GM12878 (cell line): Measurements from ENCODE around the gene CLEC4G. TPM values are rescaled to one million over a fixed set of nuclear protein-coding genes. Genes with fewer than 3 reads are reported as not detected.

Experiments used
- ATAC-seq: fragments of 200-7000 bp; cut with Tn5 transposase; 3 replicates; pipeline ENCODE4 v1.9.1; 2020; ENCODE audit warnings: mild to moderate bottlenecking, moderate library complexity
- BruUV-seq: library from RNA; stranded (reverse); fragments of 400-500 nt; replicated peaks from 2 replicates; lab custom pipeline; 2021; lab: Mats Ljungman, UMichigan
- CTCF ChIA-PET: fragments of 300-600 bp; sonication (Branson Sonifier 250); formaldehyde crosslinking; extraction: SDS; loops from one replicate; lab custom pipeline; 2021; ENCODE audit warnings: inconsistent platforms; lab: Yijun Ruan, JAX
- POLR2A ChIA-PET: fragments of 350-600 bp; formaldehyde crosslinking; extraction: SDS; loops from one replicate; lab custom pipeline; 2021; ENCODE audit warnings: inconsistent platforms; lab: Charles Lee
- RAD21 ChIA-PET: fragments of 300-600 bp; sonication (Branson Sonifier 250); formaldehyde crosslinking; loops from one replicate; lab custom pipeline; 2023; ENCODE audit warnings: antibody characterized with exemption; ENCODE audit not compliant: unreplicated experiment; lab: Charles Lee
- SMC1A ChIA-PET: fragments of 300-600 bp; sonication (Branson Sonifier 250); formaldehyde crosslinking; loops from one replicate; lab custom pipeline; 2023; ENCODE audit not compliant: unreplicated experiment, uncharacterized antibody; lab: Charles Lee
- DNase-seq: peaks from one replicate; pipeline ENCODE4 v3.0.0-alpha.2; 2011; ENCODE audit warnings: low read depth, low spot score
- FAIRE-seq: peaks from 3 replicates; lab custom pipeline; 2011; peaks lifted over from hg19 to GRCh38; lab: Jason Lieb, UNC
- H2AFZ ChIP-seq: 2 replicates; pipeline ENCODE4 v1.6.0; 2011; ENCODE audit warnings: low read depth, low read length, control low read depth; ENCODE audit not compliant: control insufficient read depth
- H3K27ac ChIP-seq: 2 replicates; pipeline ENCODE4 v1.5.1; 2011; ENCODE audit warnings: control low read depth; ENCODE audit not compliant: control insufficient read depth, insufficient read depth
- H3K27me3 ChIP-seq, 2 experiments: replicated peaks in 1 of 2; 2 replicates each; pipeline versions ENCODE4 v1.6.0 to v1.6.1; 2011; ENCODE audit warnings: low read length in 1 of 2; ENCODE audit not compliant: control insufficient read depth in 2 of 2, insufficient read depth in 2 of 2
- H3K36me3 ChIP-seq, 2 experiments: 2 replicates each; pipeline ENCODE4 v1.5.1; 2011; ENCODE audit warnings: low read length in 1 of 2; ENCODE audit not compliant: control insufficient read depth in 2 of 2, insufficient read depth in 2 of 2
- H3K4me1 ChIP-seq: 2 replicates; pipeline ENCODE4 v1.6.1; 2011; ENCODE audit warnings: mild to moderate bottlenecking, low read length, moderate library complexity, mixed read lengths; ENCODE audit not compliant: control insufficient read depth, insufficient read depth
- H3K4me2 ChIP-seq: 2 replicates; pipeline ENCODE4 v1.6.0; 2011; ENCODE audit warnings: control low read depth; ENCODE audit not compliant: control insufficient read depth, insufficient read depth
- H3K4me3 ChIP-seq: fragments of 200-600 bp; sonication (generic); 2 replicates; pipeline ENCODE4 v1.5.1; 2016
- H3K79me2 ChIP-seq: 2 replicates; pipeline ENCODE4 v1.6.0; 2011; ENCODE audit warnings: low read length; ENCODE audit not compliant: control insufficient read depth, insufficient read depth
- H3K9ac ChIP-seq: 2 replicates; pipeline ENCODE4 v1.8.0; 2011; ENCODE audit warnings: low read length, control low read depth, mixed read lengths; ENCODE audit not compliant: control insufficient read depth, insufficient read depth
- H3K9me3 ChIP-seq: replicated peaks from 3 replicates; pipeline ENCODE4 v1.5.1; 2011; ENCODE audit warnings: mild to moderate bottlenecking, low read length; ENCODE audit not compliant: control insufficient read depth, insufficient read depth
- H4K20me1 ChIP-seq: 2 replicates; pipeline ENCODE4 v1.6.0; 2011; ENCODE audit not compliant: control insufficient read depth, insufficient read depth
- ATF7 ChIP-seq: fragments of 450-650 bp; IDR thresholded peaks from 2 replicates; pipeline ENCODE4 v1.6.1; 2016; ENCODE audit warnings: low read depth, mild to moderate bottlenecking
- BHLHE40 ChIP-seq, 2 experiments: fragments of 450-650 bp in 1 of 2; IDR thresholded peaks; 2 replicates each; pipeline ENCODE4 v1.6.1; 2011 to 2017; ENCODE audit warnings: low read depth in 2 of 2, borderline replicate concordance in 1 of 2, improper control_type of control experiment in 1 of 2, low read length in 1 of 2, mild to moderate bottlenecking in 1 of 2
- CHD1 ChIP-seq: IDR thresholded peaks from 2 replicates; pipeline ENCODE4 v1.6.1; 2012; ENCODE audit warnings: low read depth, low read length, improper control_type of control experiment
- EZH2 ChIP-seq: IDR thresholded peaks from 2 replicates; pipeline ENCODE4 v1.6.1; 2012; ENCODE audit warnings: low read depth, mild to moderate bottlenecking, control low read depth, inconsistent platforms, low read length, borderline replicate concordance; ENCODE audit not compliant: control insufficient read depth
- FOS ChIP-seq: IDR thresholded peaks from 3 replicates; pipeline ENCODE4 v1.6.1; 2011; ENCODE audit warnings: borderline replicate concordance; ENCODE audit not compliant: insufficient read length; ENCODE audit errors: extremely low read depth
- HDGF ChIP-seq: fragments of 450-650 bp; IDR thresholded peaks from 2 replicates; pipeline ENCODE4 v1.6.1; 2016; ENCODE audit warnings: antibody characterized with exemption
- KAT2A ChIP-seq: conservative IDR thresholded peaks from 2 replicates; pipeline ENCODE4 v1.6.1; 2011; ENCODE audit warnings: low read depth, low read length; ENCODE audit not compliant: control insufficient read depth
- MEF2B ChIP-seq: fragments of 450-650 bp; IDR thresholded peaks from 2 replicates; pipeline ENCODE4 v1.6.1; 2018; ENCODE audit warnings: mild to moderate bottlenecking, moderate library complexity; ENCODE audit not compliant: partially characterized antibody, poor library complexity, severe bottlenecking
- NR2F1 ChIP-seq: fragments of 450-650 bp; conservative IDR thresholded peaks from 2 replicates; pipeline ENCODE4 v1.6.1; 2017; ENCODE audit warnings: mild to moderate bottlenecking
- POLR2A ChIP-seq: IDR thresholded peaks from 2 replicates; pipeline ENCODE4 v1.6.1; 2011; ENCODE audit warnings: low read depth, mild to moderate bottlenecking, low read length
- SMARCA5 ChIP-seq: fragments of 450-650 bp; IDR thresholded peaks from 2 replicates; pipeline ENCODE4 v1.6.1; 2017; ENCODE audit warnings: mild to moderate bottlenecking
- WRNIP1 ChIP-seq: IDR thresholded peaks from 2 replicates; pipeline ENCODE4 v1.6.1; 2011; ENCODE audit warnings: low read depth, low read length, improper control_type of control experiment, borderline replicate concordance
- ZNF24 ChIP-seq: fragments of 450-650 bp; IDR thresholded peaks from 2 replicates; pipeline ENCODE4 v1.6.1; 2017; ENCODE audit warnings: antibody characterized with exemption, mild to moderate bottlenecking
- in situ Hi-C: fragments of 300-500 bp; cut with MboI; formaldehyde crosslinking; loops from 9 replicates; pipeline ENCODE4 v1.14.3; 2018; ENCODE audit warnings: mixed read lengths
- intact Hi-C: fragments of 100-400 bp; cut with micrococcal nuclease; formaldehyde crosslinking; loops from one replicate; pipeline ENCODE4 v1.14.2; 2022; ENCODE audit not compliant: unreplicated experiment
- polyA plus RNA-seq, 11 experiments: library from polyadenylated mRNA; depleted of rRNA in 4 of 11; unstranded in 6 of 11; stranded (reverse) in 5 of 11; fragments of >200 nt; fragmentation: Nextera tagmentation in 4 of 11; fragmentation: Illumina TruSeq in 1 of 11; extraction: Ambion mirVana in 4 of 11; extraction: Trizol in 1 of 11; gene quantifications; 1 replicate in 1 of 11; 2 replicates in 10 of 11; pipeline versions ENCODE4 v1.2.1 to v1.2.3, GENCODE V29; 2011 to 2016; ENCODE audit warnings: inconsistent platforms in 2 of 11, missing spikeins in 2 of 11, low read depth in 1 of 11
- total RNA-seq, 4 experiments: library from RNA; depleted of rRNA in 3 of 4; stranded (reverse); fragments of >200 nt in 3 of 4; fragmentation: Illumina TruSeq in 1 of 4; extraction: Trizol in 1 of 4; gene quantifications; 2 replicates each; pipeline versions ENCODE4 v1.2.1 to v1.2.3, GENCODE V29; 2013 to 2021
- TF ChIP-seq, protein P1 (sequence below): fragments of 450-650 bp; IDR thresholded peaks from 2 replicates; pipeline ENCODE4 v1.6.1; 2017; ENCODE audit warnings: borderline replicate concordance
- TF ChIP-seq, protein P2 (sequence below): fragments of 450-650 bp; IDR thresholded peaks from 2 replicates; pipeline ENCODE4 v1.6.1; 2016; ENCODE audit warnings: mild to moderate bottlenecking

The CLEC4G gene
- total and polyA plus RNA-seq, 10 of the 15 experiments (the other 5 are each of a cell fraction or from before 2014, with no cell fraction given), result 0.04 TPM; not detected in 9

DNA sequence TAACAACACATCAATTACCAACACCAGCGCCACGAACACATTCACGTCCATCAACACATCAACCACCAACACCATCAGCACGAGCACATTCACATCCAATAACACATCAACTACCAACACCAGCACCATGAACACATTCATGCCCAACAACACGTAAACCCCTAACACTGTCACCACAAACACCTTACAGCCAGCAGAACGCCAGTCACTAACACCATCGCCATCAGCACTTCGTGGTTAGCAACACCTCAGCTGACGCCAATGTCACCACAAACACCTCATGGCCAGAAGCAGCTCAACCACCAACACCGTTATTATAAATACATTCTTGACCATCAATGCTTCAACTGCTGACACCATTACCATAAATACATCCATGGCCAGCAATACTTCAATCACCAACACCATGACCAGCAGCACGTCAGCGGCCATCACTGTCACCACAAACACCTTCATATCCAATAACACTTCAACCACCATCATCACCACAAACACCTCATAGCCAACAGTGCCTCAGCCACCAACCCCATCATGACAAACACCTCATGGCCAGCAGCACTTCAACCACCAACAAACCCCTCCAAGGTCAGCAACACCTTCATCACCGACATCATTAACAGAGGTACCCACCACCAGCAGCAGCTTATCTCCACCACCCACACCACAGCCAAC lies 39.4 kb downstream of the CLEC4G start (continued):
- peak; percentile 94 for TF ChIP-seq MEF2B
- peak; percentile 87 for TF ChIP-seq NR2F1
- TF ChIP-seq SMARCA5, result no peak

DNA sequence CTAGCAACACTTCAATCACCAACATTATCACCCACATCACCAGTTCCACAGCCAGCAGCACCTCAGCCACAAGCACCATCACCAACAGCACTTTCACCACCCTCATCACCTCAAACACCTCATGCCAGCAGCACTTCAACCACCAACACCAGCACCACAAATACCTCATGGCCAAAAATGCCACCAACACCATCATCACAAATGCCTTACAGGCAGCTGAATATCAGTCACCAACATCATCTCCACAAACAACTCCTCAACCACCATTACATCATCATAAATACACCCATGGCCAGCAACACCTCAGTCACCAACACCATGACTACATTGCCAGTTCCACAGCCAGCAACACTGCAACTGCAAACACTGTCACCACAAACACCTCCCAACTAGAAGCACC lies 40.4 kb downstream of the CLEC4G start:
- Histone ChIP-seq H3K4me2 (peak overlapping the region; percentile 45), H2AFZ (no peak overlapping the region), H4K20me1 (peaks cover 2% of the 10 kb centered on the region; the same call in 1 of the 2 replicates), H3K9me3 (peaks cover 5% of the 10 kb centered on the region; the same call in 1 of the 3 replicates), H3K36me3 (peaks cover 17 to 29% of the 10 kb centered on the region in 2 experiments; a peak in 3 of 4 replicates), H3K4me3 (0 out of 2 replicates have a peak overlapping the region, but pooled peaks have one; percentile 1), H3K79me2 (peaks cover 54% of the 10 kb centered on the region), H3K27ac (no peak overlapping the region), H3K4me1 (peaks cover 31% of the 10 kb centered on the region), H3K9ac (no peak overlapping the region), H3K27me3 (no peaks in the 10 kb centered on the region)
- TF ChIP-seq EZH2 (no peak), KAT2A (no peak), BHLHE40 (IDR thresholded peaks at IDR 0.05; ENCODE audit: borderline replicate concordance in 1 of 2, low read depth in 2 of 2, low read length in 1 of 2) (peak in 1 of 2 experiments; percentile 9; a peak in 1 of 4 replicates), ZNF24 (no peak), HDGF (peak; percentile 88), POLR2A (0 out of 2 replicates have a peak, but pooled peaks have one; percentile 5), WRNIP1 (no peak), CHD1 (no peak), ATF7 (peak; percentile 94), FOS (no peak)
- TF ChIP-seq, protein P1, sequence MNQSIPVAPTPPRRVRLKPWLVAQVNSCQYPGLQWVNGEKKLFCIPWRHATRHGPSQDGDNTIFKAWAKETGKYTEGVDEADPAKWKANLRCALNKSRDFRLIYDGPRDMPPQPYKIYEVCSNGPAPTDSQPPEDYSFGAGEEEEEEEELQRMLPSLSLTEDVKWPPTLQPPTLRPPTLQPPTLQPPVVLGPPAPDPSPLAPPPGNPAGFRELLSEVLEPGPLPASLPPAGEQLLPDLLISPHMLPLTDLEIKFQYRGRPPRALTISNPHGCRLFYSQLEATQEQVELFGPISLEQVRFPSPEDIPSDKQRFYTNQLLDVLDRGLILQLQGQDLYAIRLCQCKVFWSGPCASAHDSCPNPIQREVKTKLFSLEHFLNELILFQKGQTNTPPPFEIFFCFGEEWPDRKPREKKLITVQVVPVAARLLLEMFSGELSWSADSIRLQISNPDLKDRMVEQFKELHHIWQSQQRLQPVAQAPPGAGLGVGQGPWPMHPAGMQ, result peak; percentile 48; the same call in 1 of the 2 replicates
- TF ChIP-seq, protein P2, sequence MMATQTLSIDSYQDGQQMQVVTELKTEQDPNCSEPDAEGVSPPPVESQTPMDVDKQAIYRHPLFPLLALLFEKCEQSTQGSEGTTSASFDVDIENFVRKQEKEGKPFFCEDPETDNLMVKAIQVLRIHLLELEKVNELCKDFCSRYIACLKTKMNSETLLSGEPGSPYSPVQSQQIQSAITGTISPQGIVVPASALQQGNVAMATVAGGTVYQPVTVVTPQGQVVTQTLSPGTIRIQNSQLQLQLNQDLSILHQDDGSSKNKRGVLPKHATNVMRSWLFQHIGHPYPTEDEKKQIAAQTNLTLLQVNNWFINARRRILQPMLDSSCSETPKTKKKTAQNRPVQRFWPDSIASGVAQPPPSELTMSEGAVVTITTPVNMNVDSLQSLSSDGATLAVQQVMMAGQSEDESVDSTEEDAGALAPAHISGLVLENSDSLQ, result peak; percentile 28; the same call in 1 of the 2 replicates
- POLR2A ChIA-PET, result no interaction called here
- RAD21 ChIA-PET, result interaction anchor here (1.4 kb wide), 1 partner anchor 10 kb away, joined by 4 read pairs; the partner anchor contains the start of gene FCER2
- intact Hi-C loops (loop anchor here (5.0 kb wide), 1 partner anchor 61 kb away; no protein-coding TSS in a partner anchor), in situ Hi-C loops (no loop called here)
- DNase-seq, result no peak
- ATAC-seq, result no peak
- FAIRE-seq, result no peak
- no TSS peak for BruUV-seq
- CTCF ChIA-PET, result interaction anchor here (1.0 kb wide), 1 partner anchor 8 kb away, joined by 3 read pairs; no protein-coding TSS in a partner anchor
- SMC1A ChIA-PET, result interaction anchor here (0.5 to 1.9 kb wide), 3 partner anchors 8 to 108 kb away, joined by 3 to 8 read pairs (median 4); no protein-coding TSS in a partner anchor
